IMR-90 (cell line): ENCODE data around the gene NAV1. TPM values are rescaled to one million over a fixed set of nuclear protein-coding genes. Genes with fewer than 3 reads are reported as not detected.
A peak's percentile ranks its signal among the peaks of the same experiment; 100 is the strongest.

Source experiments
- ATAC-seq: fragments of 200-7000 bp; cut with Tn5 transposase; 2 replicates; pipeline ENCODE4 v1.9.1; 2020; ENCODE audit warnings: low read depth, mild to moderate bottlenecking, moderate library complexity
- BruUV-seq: library from RNA; stranded (reverse); fragments of 400-500 nt; replicated peaks from 2 replicates; lab custom pipeline; 2021; lab: Mats Ljungman, UMichigan
- CTCF ChIA-PET: fragments of 300-600 bp; formaldehyde crosslinking; extraction: SDS; loops from one replicate; lab custom pipeline; 2021; ENCODE audit warnings: antibody characterized with exemption; lab: Yijun Ruan, JAX
- POLR2A ChIA-PET: fragments of 300-600 bp; sonication (Branson Sonifier 250); formaldehyde crosslinking; loops from one replicate; lab custom pipeline; 2022; ENCODE audit warnings: antibody characterized with exemption; ENCODE audit not compliant: unreplicated experiment; lab: Charles Lee
- DNase-seq: peaks from one replicate; pipeline ENCODE4 v3.0.0; 2013
- H2AFZ ChIP-seq: replicated peaks from 2 replicates; pipeline ENCODE3; 2013; ENCODE audit warnings: low read length, mild to moderate bottlenecking; ENCODE audit not compliant: poor library complexity
- H2AK5ac ChIP-seq: 2 replicates; pipeline ENCODE4 v1.6.1; 2013; ENCODE audit warnings: low read depth, low read length, inconsistent platforms
- H2AK9ac ChIP-seq: replicated peaks from 2 replicates; pipeline ENCODE3; 2013; ENCODE audit warnings: mild to moderate bottlenecking, low read depth, low read length, moderate library complexity; ENCODE audit not compliant: poor library complexity
- H2BK120ac ChIP-seq: 2 replicates; pipeline ENCODE4 v1.6.1; 2013; ENCODE audit warnings: low read depth, low read length, inconsistent platforms
- H2BK15ac ChIP-seq: 3 replicates; pipeline ENCODE4 v1.6.1; 2013; ENCODE audit warnings: low read depth, low read length, inconsistent platforms
- H2BK20ac ChIP-seq: 2 replicates; pipeline ENCODE4 v1.6.1; 2013; ENCODE audit warnings: low read depth, mild to moderate bottlenecking, inconsistent platforms, low read length, moderate library complexity
- H2BK5ac ChIP-seq: 2 replicates; pipeline ENCODE4 v1.6.1; 2013; ENCODE audit warnings: mild to moderate bottlenecking, low read depth, low read length, inconsistent platforms; ENCODE audit not compliant: poor library complexity, severe bottlenecking
- H3K14ac ChIP-seq: replicated peaks from 2 replicates; pipeline ENCODE4 v1.6.1; 2013; ENCODE audit warnings: low read depth, low read length, inconsistent platforms
- H3K18ac ChIP-seq: 2 replicates; pipeline ENCODE4 v1.6.1; 2013; ENCODE audit warnings: low read depth, low read length, control low read depth
- H3K23ac ChIP-seq: 2 replicates; pipeline ENCODE4 v1.6.1; 2013; ENCODE audit warnings: low read depth, low read length, inconsistent platforms
- H3K27ac ChIP-seq: 2 replicates; pipeline ENCODE4 v1.5.1; 2013; ENCODE audit warnings: mild to moderate bottlenecking, control low read depth, low read length; ENCODE audit not compliant: insufficient read depth
- H3K27me3 ChIP-seq: 2 replicates; pipeline ENCODE4 v1.6.1; 2013; ENCODE audit warnings: low read length; ENCODE audit not compliant: control insufficient read depth, insufficient read depth
- H3K36me3 ChIP-seq: 2 replicates; pipeline ENCODE4 v1.6.1; 2013; ENCODE audit warnings: low read length, mixed read lengths; ENCODE audit not compliant: control insufficient read depth, insufficient read depth
- H3K4ac ChIP-seq: 2 replicates; pipeline ENCODE4 v1.6.1; 2013; ENCODE audit warnings: low read depth, low read length, inconsistent platforms
- H3K4me1 ChIP-seq: 2 replicates; pipeline ENCODE4 v1.6.1; 2013; ENCODE audit warnings: low read length, mixed read lengths; ENCODE audit not compliant: control insufficient read depth, insufficient read depth
- H3K4me2 ChIP-seq: 2 replicates; pipeline ENCODE4 v1.6.1; 2013; ENCODE audit warnings: low read depth, mild to moderate bottlenecking, control low read depth, low read length, moderate library complexity
- H3K4me3 ChIP-seq: 2 replicates; pipeline ENCODE4 v1.5.1; 2013; ENCODE audit warnings: low read depth, mild to moderate bottlenecking, control low read depth, low read length, moderate library complexity; ENCODE audit not compliant: insufficient read depth
- H3K56ac ChIP-seq: 2 replicates; pipeline ENCODE4 v1.6.1; 2013; ENCODE audit warnings: low read length, inconsistent platforms; ENCODE audit not compliant: insufficient read depth; ENCODE audit errors: extremely low read depth
- H3K79me1 ChIP-seq, 2 experiments: 2 replicates each; pipeline ENCODE4 v1.6.1; 2013; ENCODE audit warnings: low read length in 2 of 2, inconsistent platforms in 1 of 2, low read depth in 1 of 2
- H3K9ac ChIP-seq: 2 replicates; pipeline ENCODE4 v1.6.1; 2013; ENCODE audit warnings: low read depth, low read length, control low read depth
- H3K9me1 ChIP-seq: 2 replicates; pipeline ENCODE4 v1.6.1; 2013; ENCODE audit warnings: low read length, inconsistent platforms; ENCODE audit not compliant: insufficient read depth
- H3K9me3 ChIP-seq: 2 replicates; pipeline ENCODE4 v1.6.1; 2013; ENCODE audit warnings: low read length; ENCODE audit not compliant: control insufficient read depth, insufficient read depth
- H4K20me1 ChIP-seq: 2 replicates; pipeline ENCODE4 v1.6.1; 2013; ENCODE audit warnings: low read length, inconsistent platforms; ENCODE audit not compliant: insufficient read depth
- H4K5ac ChIP-seq: 2 replicates; pipeline ENCODE4 v1.6.1; 2013; ENCODE audit warnings: mild to moderate bottlenecking, low read depth, low read length, control low read depth
- H4K8ac ChIP-seq, 2 experiments: 2 replicates each; pipeline ENCODE4 v1.6.1; 2013; ENCODE audit warnings: low read depth in 2 of 2, low read length in 2 of 2, control low read depth in 1 of 2, inconsistent platforms in 1 of 2
- H4K91ac ChIP-seq: 2 replicates; pipeline ENCODE4 v1.6.1; 2013; ENCODE audit warnings: low read depth, low read length, inconsistent platforms; ENCODE audit not compliant: insufficient read depth
- CEBPB ChIP-seq: IDR thresholded peaks from 2 replicates; pipeline ENCODE4 v1.6.1; 2012; ENCODE audit warnings: low read depth, low read length, improper control_type of control experiment
- FOS ChIP-seq: fragments of 150-350 bp; IDR thresholded peaks from 2 replicates; pipeline ENCODE4 v1.6.1; 2016; ENCODE audit warnings: low read depth, low read length
- MAFK ChIP-seq: IDR thresholded peaks from 2 replicates; pipeline ENCODE4 v1.6.1; 2012; ENCODE audit warnings: low read depth, low read length, improper control_type of control experiment
- POLR2A ChIP-seq: IDR thresholded peaks from 2 replicates; pipeline ENCODE4 v1.6.1; 2012; ENCODE audit warnings: mild to moderate bottlenecking, low read depth, low read length
- WGBS, 2 experiments: methylation state at CpG; one replicate each; pipeline versions ENCODE4 v1.1.5 to v1.1.7; 2013; ENCODE audit warnings: missing lambda C conversion rate in 2 of 2; ENCODE audit not compliant: insufficient read length in 1 of 2; ENCODE audit errors: extremely low coverage in 2 of 2; 5-methylcytosine and 5-hydroxymethylcytosine counted together
- dilution Hi-C: fragments of 300-500 bp; cut with HindIII; formaldehyde crosslinking; loops from one replicate; pipeline ENCODE4 v1.14.3; 2018; ENCODE audit warnings: low sequenced_read_pairs; ENCODE audit not compliant: unreplicated experiment
- in situ Hi-C: fragments of 300-500 bp; cut with MboI; formaldehyde crosslinking; loops from 3 replicates; pipeline ENCODE4 v1.14.3; 2019; ENCODE audit warnings: low sequenced_read_pairs, inconsistent platforms, mixed read lengths
- intact Hi-C: fragments of 100-400 bp; cut with micrococcal nuclease; formaldehyde crosslinking; loops from 2 replicates; pipeline ENCODE4 v1.10.0; 2022
- polyA plus RNA-seq, 3 experiments: library from polyadenylated mRNA; depleted of rRNA; stranded (reverse); fragments of >200 nt; gene quantifications; 2 replicates each; pipeline ENCODE4 v1.2.3, GENCODE V29; 2012; ENCODE audit warnings: low replicate concordance in 1 of 3
- total RNA-seq: library from RNA; depleted of rRNA; stranded (reverse); fragments of >200 nt; gene quantifications from 2 replicates; pipeline ENCODE4 v1.2.3, GENCODE V29; 2012
- TF ChIP-seq, protein P1 (sequence below): fragments of 150-350 bp; IDR thresholded peaks from 2 replicates; pipeline ENCODE4 v1.6.1; 2017; ENCODE audit warnings: mild to moderate bottlenecking, antibody characterized with exemption, low read length, low read depth

The NAV1 gene
- total and polyA plus RNA-seq, 2 of the 4 experiments (the other 2 are of a cell fraction): 14.0 to 23.1 TPM

DNA sequence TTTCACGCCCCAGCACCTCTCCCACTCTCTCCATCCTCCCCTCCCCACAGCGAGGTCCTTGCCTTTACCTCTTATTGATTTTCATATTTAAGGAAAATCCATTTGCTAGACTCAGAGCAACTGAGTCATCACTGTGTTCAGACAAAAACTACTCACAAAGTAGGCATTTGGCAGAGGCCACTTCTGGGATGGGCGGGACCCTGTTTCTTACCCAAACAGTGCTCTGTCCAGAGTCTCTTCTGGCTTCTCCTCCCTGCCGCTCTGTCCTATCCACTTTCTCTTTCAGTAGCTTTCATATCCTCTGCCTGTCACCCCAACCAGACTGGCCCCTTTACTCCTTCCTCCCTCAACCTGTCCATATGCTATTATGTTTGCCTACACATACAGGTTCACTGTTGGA is 2.4 kb upstream of the NAV1 start:
- Histone ChIP-seq H3K23ac (peak overlapping the region; percentile 41; the same call in 1 of the 2 replicates), H2BK15ac (peak overlapping the region; percentile 85; the same call in 1 of the 3 replicates), H2BK5ac (peak overlapping the region; percentile 74), H4K91ac (peak overlapping the region; percentile 77), H3K9ac (no peak overlapping the region; the same call in 1 of the 2 replicates), H3K18ac (peak overlapping the region; percentile 39; the same call in 1 of the 2 replicates), H3K36me3 (no peaks in the 10 kb centered on the region), H2AK5ac (peak overlapping the region; percentile 92), H3K4me1 (peaks cover 29% of the 10 kb centered on the region), H3K4me3 (peak overlapping the region; percentile 34; the same call in 1 of the 2 replicates), H4K20me1 (no peaks in the 10 kb centered on the region), H3K27me3 (no peaks in the 10 kb centered on the region), H2AFZ (peak overlapping the region; percentile 52), H2BK20ac (peak overlapping the region; percentile 81), H4K5ac (0 out of 2 replicates have a peak overlapping the region, but pooled peaks have one; percentile 13), H3K9me1 (peaks cover 25% of the 10 kb centered on the region), H3K4ac (peak overlapping the region; percentile 84), H3K27ac (peak overlapping the region; percentile 38), H3K14ac (no peak overlapping the region), H2AK9ac (peak overlapping the region; percentile 75), H3K4me2 (peak overlapping the region; percentile 93), H2BK120ac (peak overlapping the region; percentile 75), H3K79me1 (peaks cover 2 to 52% of the 10 kb centered on the region in 2 experiments; a peak in 2 of 4 replicates), H3K9me3 (no peaks in the 10 kb centered on the region), H4K8ac (peak overlapping the region; percentile 9 to 78; a peak in 2 of 4 replicates), H3K56ac (no peak overlapping the region)
- dilution Hi-C loops: no loop called here
- no TSS peak for BruUV-seq
- POLR2A ChIA-PET: interaction anchor here (1.1 kb wide), 1 partner anchor 100 kb away, joined by 3 read pairs; no protein-coding TSS in a partner anchor
- TF ChIP-seq POLR2A: no peak
- 0 out of 2 replicates have a peak, but pooled peaks have one; percentile 12 for TF ChIP-seq CEBPB
- peak; percentile 71 for TF ChIP-seq FOS
- 0 out of 2 replicates have a peak, but pooled peaks have one; percentile 22 for TF ChIP-seq MAFK
- TF ChIP-seq, protein P1, sequence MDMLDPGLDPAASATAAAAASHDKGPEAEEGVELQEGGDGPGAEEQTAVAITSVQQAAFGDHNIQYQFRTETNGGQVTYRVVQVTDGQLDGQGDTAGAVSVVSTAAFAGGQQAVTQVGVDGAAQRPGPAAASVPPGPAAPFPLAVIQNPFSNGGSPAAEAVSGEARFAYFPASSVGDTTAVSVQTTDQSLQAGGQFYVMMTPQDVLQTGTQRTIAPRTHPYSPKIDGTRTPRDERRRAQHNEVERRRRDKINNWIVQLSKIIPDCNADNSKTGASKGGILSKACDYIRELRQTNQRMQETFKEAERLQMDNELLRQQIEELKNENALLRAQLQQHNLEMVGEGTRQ: no peak
- in situ Hi-C loops: loop anchor here (25.0 kb wide), 2 partner anchors 426 to 601 kb away; partner anchors contain the start of genes ARL8A and TIMM17A
- DNase-seq: peak; percentile 92
- CTCF ChIA-PET: interaction anchor here (2.0 kb wide), 1 partner anchor 173 kb away, joined by 4 read pairs; no protein-coding TSS in a partner anchor
- intact Hi-C loops: loop anchor here (10.0 kb wide), 1 partner anchor 438 kb away; no protein-coding TSS in a partner anchor
- ATAC-seq: peak; percentile 50
- WGBS, 2 experiments: no CpG with 5 or more reads among the region's 4 CpGs
